Putamen (tissue), 1 donor: ENCODE measurements around the gene KIRREL3.
"Not testable (repeated sequence)": the region's sequence is repeated elsewhere in the genome, so short reads cannot be mapped to it uniquely, and the experiment has no call there.

ENCODE experiments used
- DNase-seq: peaks from one replicate; pipeline ENCODE4 v3.0.0-alpha.2; 2016; ENCODE audit warnings: low spot score

KIRREL3 gene

DNA sequence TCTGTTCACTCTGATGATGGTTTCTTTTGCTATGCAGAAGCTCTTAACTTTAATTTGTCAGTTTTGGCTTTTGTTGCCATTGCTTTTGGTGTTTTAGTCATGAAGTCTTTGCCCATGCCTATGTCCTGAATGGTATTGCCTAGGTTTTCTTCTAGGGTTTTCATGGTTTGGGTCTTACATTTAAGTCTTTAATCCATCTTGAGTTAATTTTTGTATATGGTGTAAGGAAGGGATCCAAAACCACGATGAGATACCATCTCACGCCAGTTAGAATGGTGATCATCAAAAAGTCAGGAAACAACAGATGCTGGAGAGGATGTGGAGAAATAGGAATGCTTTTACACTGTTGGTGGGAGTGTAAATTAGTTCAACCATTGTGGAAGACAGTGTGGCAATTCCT is 48.0 kb downstream of the KIRREL3 start:
- DNase-seq = not testable (repeated sequence)

GRCh38 chr11:126951465-126951864 is 49.1 kb downstream of the KIRREL3 start:
- DNase-seq = no peak

DNA sequence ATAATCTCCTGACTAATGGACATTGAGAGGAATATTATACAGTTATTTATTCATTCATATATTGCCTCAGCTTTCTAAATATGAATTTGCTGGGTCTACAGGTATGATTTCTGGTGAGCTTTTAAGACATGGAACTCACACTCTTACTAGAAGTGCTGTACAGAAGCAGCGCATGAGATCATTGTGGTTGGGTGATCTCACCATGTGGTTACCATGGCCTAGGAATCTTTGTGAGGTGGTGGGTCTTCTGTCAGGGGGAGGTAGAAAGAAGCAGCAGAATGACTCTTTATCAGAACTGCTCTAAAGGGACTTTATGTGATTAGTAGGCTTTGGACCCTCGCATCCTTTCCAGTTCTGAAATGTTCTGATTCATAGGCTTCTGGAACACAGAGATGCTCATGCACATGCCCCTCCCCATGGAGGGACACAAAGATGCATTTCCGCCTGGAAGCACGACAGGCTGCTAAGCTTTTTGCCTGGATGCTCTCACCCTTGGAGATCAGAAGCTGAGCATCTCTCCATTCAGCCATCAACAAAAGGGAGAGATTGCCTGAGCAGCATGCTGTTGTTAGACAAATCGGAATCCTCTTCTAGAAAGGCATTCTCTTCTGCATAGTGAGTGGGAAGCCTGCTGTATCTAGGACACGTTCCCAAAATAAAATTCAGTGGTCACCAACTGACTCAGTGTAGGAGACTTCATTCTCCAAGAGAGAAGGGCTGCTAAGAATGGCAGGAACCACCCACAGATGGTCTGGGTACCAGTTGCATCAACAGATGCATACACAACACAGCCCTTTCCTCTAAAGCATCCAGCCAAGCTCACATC is 51.3 kb downstream of the KIRREL3 start:
- no peak for DNase-seq

- no peak for DNase-seq
Observed at GRCh38 chr11:126948563-126948962, 52.0 kb downstream of the KIRREL3 start.

GRCh38 chr11:126945319-126945718 is 55.3 kb downstream of the KIRREL3 start:
- no peak for DNase-seq

DNA sequence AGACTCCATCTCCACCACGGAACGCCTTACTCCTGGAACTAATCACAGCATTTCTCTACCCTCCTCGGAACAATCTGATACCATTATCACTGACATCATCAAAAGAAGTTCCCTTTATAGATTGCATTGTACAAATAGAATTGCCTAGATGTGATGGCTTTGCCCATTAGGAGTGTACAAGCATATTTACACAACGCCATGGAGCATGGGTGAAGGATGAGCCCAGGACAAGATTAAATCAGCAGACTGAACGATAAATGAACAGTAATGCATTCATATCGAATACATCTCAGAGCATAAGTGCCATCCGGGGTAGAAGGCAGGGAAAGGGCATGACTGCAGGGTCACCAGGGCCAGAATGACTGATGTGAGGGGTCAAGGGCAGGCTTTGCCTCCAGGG is 57.3 kb downstream of the KIRREL3 start:
- no peak for DNase-seq

- DNase-seq = no peak
Observed at GRCh38 chr11:126942146-126942545, 58.4 kb downstream of the KIRREL3 start.

DNA sequence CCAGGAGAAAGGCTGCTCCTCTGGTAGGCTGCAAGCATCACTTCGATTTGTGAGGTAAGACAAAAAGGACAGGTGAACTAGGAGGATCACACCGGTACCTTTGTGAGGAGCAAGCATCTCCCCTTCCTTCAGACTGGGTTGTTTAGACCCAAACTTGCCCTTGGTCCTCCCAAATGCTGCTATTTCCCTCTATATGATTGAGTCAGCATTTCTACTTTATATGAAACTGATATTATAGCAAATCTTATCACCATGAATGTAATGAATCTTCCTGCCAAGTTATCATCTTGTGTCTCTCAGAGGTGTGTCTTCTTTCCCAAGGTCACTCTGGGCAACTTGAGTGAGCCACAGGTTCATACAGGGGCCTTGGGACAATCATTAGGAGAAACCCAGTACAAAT is 61.0 kb downstream of the KIRREL3 start:
- no peak for DNase-seq

DNA sequence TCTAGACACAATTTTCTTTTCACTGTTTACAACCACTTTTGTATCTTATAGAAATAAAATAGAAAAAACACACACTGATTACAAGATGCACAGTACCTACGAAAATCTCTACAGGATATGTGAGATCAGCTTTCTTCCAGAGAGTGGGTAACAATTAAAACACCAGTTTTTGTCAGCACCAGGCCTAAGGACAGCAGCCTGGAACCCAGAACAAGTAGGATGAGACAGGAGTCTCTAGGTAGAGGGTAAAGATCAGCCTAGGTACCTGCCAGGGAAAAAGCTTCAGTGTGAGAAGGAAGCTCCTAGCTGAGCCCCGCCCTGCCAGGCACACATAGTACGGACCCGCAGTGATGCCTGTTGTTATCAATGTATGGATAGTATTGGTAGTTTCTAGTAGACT is 61.9 kb downstream of the KIRREL3 start:
- DNase-seq = no peak

DNA sequence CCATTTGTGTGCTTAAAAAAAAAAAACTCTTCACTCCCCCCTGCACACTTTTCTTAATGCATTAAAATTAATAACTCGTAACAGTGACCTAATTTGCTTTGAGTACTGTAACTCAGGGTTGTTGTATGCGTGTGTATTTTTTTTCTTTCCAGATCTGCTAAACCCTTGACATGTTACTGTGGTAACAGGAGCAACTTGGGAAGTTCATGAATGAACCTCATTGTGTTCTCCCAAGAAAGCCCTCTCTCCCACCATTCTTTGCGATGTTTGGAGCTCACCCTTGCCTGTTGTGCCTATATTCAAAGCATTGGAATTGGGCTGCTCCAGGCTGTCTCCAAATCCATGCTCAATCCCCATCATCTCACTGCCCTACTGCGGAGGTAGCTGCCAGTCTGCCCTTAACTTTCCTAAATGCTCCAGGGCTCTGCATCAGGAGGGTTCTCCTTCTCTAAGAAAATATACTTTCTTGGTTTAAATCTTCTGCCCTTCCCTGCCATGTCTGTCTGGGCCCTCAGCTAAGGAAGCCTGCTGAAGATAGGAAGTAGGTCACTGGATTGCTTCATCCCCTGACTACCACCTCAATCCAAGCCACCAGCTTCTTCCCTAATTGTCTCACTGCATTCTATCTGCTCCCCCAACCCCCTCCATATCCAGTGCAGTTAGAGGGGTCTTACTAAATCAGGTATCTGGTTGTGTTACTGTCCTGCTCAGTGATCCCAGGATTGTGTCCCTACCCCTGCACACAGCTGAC is 70.3 kb downstream of the KIRREL3 start:
- DNase-seq = no peak

- DNase-seq = peak; percentile 59
Observed at GRCh38 chr11:126929179-126930061, 71.2 kb downstream of the KIRREL3 start.

GRCh38 chr11:126927623-126928022 is 72.9 kb downstream of the KIRREL3 start:
- DNase-seq = no peak

GRCh38 chr11:126926376-126926791 is 74.2 kb downstream of the KIRREL3 start:
- peak; percentile 50 for DNase-seq

GRCh38 chr11:126925321-126926093 is 75.1 kb downstream of the KIRREL3 start:
- DNase-seq = no peak

GRCh38 chr11:126924376-126925040 is 76.1 kb downstream of the KIRREL3 start:
- no peak for DNase-seq

DNA sequence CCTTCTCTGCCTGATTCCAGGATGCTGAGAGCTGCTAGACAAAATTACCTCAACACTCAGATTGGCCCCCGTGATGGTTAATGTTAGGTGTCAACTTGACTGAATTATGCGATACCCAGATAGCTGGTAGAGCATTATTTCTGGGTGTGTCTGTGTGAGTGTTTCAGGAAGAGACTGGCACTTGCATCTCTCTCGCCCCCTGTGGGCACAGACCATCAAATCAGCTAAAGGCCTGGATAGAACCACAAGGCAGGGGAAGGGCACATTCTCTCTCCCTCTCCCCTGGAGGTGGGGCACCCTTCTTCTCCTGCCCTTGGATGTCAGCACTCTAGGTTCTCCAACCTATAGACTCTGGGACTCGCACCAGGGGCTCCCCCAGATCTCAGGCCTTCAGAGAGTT is 79.7 kb downstream of the KIRREL3 start:
- DNase-seq = no peak

DNA sequence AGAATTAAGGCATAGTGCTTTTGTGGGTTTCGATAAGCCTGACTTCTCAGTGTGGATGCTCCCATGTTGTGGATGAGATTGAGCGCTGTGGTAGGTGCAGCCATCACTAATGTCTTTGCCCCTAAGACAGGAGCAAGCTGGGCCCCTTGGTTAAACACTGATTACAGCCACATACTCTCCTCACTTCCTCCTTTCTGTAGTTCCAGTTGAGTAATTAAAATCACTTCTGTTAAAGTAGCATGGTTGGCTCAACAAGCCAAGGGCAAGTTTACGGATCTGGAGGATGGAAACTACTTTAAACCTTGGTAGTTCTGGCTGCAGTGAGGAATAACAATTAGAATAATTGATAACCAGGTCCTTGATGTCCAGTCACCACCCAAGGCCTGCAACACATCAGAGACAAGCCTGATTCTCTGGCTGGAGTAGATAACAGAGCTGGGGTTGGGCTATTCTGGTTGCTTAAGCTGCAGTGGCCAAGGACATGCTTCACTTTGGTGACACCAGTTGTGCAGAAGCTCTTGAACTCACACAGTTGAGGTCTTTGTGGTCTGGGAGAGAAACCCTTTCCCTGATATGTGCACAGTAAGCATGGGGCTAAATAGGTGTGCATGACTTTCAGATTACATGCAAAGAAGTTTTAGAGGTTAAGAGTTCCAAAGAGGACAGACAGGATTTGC is 81.3 kb downstream of the KIRREL3 start:
- no peak for DNase-seq

DNA sequence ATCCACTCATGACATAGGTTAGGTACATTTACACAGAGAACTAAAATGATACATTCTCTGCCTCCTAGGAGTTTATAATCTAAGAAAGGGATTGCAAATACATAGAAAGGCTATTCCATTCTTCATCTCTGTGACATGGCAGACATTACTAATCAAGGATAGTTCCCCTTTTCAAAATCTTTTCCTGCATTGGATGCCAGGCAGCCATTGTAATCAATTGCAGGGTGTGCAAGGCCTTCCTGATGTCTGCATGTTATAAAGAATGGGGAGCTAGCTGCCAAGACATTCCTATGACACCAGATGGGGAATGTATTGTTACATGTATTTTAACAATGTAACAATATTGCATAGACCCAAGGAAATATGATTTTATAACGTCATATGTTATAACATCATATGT is 82.0 kb downstream of the KIRREL3 start:
- no peak for DNase-seq

DNA sequence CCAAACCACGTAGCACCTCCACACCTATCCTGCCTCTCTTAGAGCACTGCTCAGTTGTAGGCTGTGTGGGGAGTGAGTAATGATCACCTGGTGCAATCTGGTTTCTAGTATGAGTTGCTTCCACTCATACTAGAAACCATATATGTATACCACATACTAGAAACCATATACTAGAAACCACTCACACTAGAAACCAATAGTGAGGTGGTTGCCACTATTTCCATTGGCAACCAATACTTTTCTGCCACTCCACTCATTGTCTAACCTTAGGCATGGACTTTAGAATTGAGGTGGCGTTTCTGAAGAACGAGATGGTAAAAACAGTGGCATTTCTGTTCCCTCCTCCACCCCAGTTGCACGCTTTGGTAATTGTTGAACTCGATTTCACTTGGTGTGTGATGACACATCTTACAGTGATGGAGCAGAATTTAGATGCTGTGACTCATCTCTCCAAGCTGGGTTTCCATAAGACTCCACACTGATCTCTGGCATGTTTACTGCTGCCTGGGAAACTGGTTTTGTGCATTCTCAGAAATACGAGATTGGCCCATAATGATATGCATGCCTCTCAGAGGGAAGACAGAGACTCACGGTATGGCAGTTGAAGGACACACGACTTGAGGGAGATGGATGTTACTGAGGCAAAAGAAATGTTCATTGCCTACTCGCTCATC is 82.9 kb downstream of the KIRREL3 start:
- no peak for DNase-seq

GRCh38 chr11:126915430-126915829 is 85.1 kb downstream of the KIRREL3 start:
- DNase-seq = no peak
